ENCODE measurements around the gene ZNF438. TPM values are rescaled to one million over a fixed set of nuclear protein-coding genes. Genes with fewer than 3 reads are reported as not detected.

Gene ZNF438
- total RNA-seq, 2 experiments from 2014 or later: 3.7 TPM

DNA sequence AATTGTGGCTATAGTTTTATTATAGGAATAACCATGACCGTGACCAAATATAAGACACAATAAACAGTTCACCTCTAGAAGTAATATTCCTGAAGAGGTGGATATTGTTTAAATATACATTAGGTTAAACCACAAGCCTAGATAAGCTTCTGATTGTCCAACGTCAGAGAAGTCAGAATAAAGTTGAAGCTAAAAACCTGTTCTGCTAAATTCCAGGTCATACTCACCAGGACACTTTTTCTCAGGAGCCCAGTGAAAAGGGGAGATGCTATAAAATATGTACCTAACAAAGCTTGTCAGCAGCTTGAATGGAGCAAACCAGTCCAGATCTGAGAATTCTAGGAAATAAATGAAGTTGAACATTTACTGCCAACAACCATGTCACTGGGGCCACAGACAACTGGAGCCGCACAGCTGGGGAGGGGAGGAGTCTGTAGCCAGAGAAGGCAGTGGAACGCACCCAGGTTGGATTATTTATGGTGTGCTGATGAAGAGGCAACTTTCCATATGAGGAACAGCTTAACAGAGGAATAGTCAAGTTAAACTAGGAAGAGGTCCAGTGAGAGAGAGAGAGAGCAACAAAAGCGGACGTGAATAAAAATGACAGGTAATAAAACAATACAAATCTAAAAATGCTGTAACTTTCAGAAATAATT is 191.1 kb downstream of the ZNF438 start:
- no peaks in the 10 kb centered on the region for H3K27me3 Mint-ChIP-seq
- no peak overlapping the region for H3K4me3 Mint-ChIP-seq
- CTCF ChIA-PET: interaction anchor here (0.6 kb wide), 1 partner anchor 170 kb away, joined by 3 read pairs; no protein-coding TSS in a partner anchor
- no peaks in the 10 kb centered on the region for H3K36me3 Mint-ChIP-seq
- no peaks in the 10 kb centered on the region for H3K9me3 Mint-ChIP-seq
- H3K4me1 Mint-ChIP-seq (ENCODE audit: low read depth): no peaks in the 10 kb centered on the region
- POLR2A ChIA-PET: interaction anchor here (0.5 kb wide), 1 partner anchor 18 kb away, joined by 4 read pairs; no protein-coding TSS in a partner anchor
- H3K27ac Mint-ChIP-seq: no peak overlapping the region
- no peak for DNase-seq
- intact Hi-C loops (cut with micrococcal nuclease): no loop called here

DNA sequence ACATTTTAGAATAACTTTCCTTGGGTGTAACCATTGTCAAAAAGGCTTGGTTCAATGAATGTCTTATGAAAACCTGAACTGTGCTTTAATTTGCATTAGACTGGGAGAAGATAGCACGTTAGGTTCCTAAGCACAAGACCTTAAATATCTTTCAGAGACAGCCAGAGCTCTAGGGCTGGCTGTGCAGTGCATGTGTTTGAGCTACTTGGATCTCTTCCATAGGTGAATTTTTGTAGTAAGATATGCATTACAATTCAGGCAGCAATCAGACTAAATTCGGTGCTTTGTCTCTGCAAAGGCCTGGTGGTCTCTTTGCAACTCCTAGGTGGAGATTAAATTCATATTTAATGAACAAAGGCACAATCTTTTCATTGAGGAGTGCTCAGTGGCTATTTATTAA is 192.0 kb downstream of the ZNF438 start:
- Mint-ChIP-seq H3K9me3 (no peaks in the 10 kb centered on the region), H3K4me3 (no peak overlapping the region), H3K27me3 (no peaks in the 10 kb centered on the region), H3K27ac (no peak overlapping the region), H3K4me1 (ENCODE audit: low read depth) (no peaks in the 10 kb centered on the region), H3K36me3 (no peaks in the 10 kb centered on the region)
- no peak for DNase-seq
- POLR2A ChIA-PET: no interaction called here
- intact Hi-C loops (cut with micrococcal nuclease): no loop called here
- CTCF ChIA-PET: interaction anchor here (0.6 kb wide), 1 partner anchor 169 kb away, joined by 3 read pairs; no protein-coding TSS in a partner anchor

DNA sequence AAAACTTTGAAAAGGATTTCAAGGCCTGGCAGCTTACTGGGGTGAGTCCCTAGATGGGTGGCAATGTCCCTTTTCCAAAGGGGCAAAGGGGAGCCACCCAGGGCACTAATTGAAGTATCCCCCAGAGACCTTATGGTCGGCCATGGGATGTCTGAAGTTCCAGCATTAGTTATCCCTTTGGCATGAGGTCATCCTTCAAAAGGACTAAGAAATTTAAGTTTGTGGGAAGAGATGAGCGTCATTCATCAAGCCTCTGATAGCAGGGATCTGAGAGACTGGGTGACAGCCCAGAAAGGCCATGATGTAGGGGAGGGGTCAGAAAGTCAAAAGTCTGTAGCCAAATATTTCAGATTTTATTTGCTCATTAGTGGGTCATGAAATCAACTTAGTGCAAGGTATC is 195.3 kb downstream of the ZNF438 start:
- no peak for DNase-seq
- no peaks in the 10 kb centered on the region for H3K27me3 Mint-ChIP-seq
- ChIA-PET CTCF (no interaction called here), POLR2A (no interaction called here)
- H3K4me1 Mint-ChIP-seq (ENCODE audit: low read depth): no peaks in the 10 kb centered on the region
- intact Hi-C loops (cut with micrococcal nuclease): no loop called here
- H3K27ac Mint-ChIP-seq: no peak overlapping the region
- no peak overlapping the region for H3K4me3 Mint-ChIP-seq
- no peaks in the 10 kb centered on the region for H3K9me3 Mint-ChIP-seq
- H3K36me3 Mint-ChIP-seq: no peaks in the 10 kb centered on the region

DNA sequence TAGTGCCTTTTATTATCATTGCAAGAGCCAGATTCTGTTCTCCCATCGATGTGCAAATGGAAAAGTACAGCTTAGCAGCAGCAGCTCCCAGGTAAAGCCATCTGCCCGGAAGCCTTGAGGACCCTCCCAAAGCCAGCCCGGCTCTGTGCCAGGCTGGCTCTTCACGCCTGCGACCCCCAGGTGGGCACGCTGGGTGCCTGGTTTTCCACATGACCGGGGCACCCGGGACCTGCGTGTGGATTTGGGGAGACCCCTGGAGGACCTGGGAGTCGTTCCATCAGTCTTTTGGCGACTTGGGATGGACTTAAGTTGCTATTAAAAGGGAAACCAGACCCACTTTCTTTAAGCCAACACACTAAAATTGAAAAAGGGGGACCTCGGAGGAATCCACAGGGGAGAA is 196.5 kb downstream of the ZNF438 start:
- DNase-seq: no peak
- Mint-ChIP-seq H3K27ac (no peak overlapping the region), H3K9me3 (no peaks in the 10 kb centered on the region), H3K4me1 (ENCODE audit: low read depth) (no peaks in the 10 kb centered on the region), H3K27me3 (no peaks in the 10 kb centered on the region), H3K4me3 (no peak overlapping the region), H3K36me3 (no peaks in the 10 kb centered on the region)
- intact Hi-C loops (cut with micrococcal nuclease): no loop called here
- POLR2A ChIA-PET: no interaction called here
- CTCF ChIA-PET: no interaction called here

DNA sequence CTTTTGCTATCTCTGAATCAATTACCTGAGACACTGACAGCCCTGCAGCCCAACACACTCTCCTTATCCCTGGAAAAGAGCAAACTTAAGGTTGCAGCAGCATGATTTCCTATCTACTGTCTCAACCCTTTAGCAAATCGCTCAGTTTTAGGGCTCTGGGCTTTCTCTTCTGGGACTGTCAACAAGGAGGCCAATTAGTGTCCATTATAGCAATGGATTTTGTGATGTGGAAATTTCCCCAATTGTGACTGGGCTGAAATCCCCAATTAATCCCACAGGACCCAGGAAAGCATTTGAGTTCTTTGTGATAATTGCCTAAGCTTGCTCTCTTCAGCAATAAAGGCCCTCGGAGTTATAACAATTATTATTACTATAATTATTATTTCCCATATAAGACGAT is 197.0 kb downstream of the ZNF438 start:
- Mint-ChIP-seq H3K4me1 (ENCODE audit: low read depth) (no peaks in the 10 kb centered on the region), H3K4me3 (no peak overlapping the region), H3K9me3 (no peaks in the 10 kb centered on the region), H3K27me3 (no peaks in the 10 kb centered on the region), H3K27ac (no peak overlapping the region), H3K36me3 (no peaks in the 10 kb centered on the region)
- POLR2A ChIA-PET: no interaction called here
- intact Hi-C loops (cut with micrococcal nuclease): no loop called here
- no peak for DNase-seq
- CTCF ChIA-PET: no interaction called here

DNA sequence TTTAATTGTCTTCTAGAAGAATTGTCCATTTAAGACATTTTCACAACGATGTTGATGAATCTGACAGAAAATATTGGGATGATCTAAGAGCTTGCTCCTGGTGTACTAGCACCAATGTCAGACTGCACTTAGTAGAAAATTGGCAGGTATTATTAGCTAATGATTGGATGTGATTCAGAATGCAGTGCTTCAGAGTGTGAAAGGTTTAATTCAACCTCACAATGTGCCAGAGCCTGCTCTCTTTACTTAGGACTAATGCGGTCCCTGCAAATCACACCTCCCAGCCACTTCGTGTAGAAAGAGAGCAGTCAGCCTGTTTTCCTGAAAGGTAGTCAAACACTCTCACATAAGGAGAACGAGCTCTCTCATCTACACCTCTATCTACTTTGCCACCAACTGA is 197.5 kb downstream of the ZNF438 start:
- intact Hi-C loops (cut with micrococcal nuclease): no loop called here
- H3K27me3 Mint-ChIP-seq: no peaks in the 10 kb centered on the region
- no peaks in the 10 kb centered on the region for H3K36me3 Mint-ChIP-seq
- no peak overlapping the region for H3K4me3 Mint-ChIP-seq
- H3K9me3 Mint-ChIP-seq: no peaks in the 10 kb centered on the region
- H3K4me1 Mint-ChIP-seq (ENCODE audit: low read depth): no peaks in the 10 kb centered on the region
- ChIA-PET POLR2A (no interaction called here), CTCF (interaction anchor here (1.2 kb wide), 1 partner anchor 49 kb away, joined by 6 read pairs; no protein-coding TSS in a partner anchor)
- no peak for DNase-seq
- no peak overlapping the region for H3K27ac Mint-ChIP-seq

DNA sequence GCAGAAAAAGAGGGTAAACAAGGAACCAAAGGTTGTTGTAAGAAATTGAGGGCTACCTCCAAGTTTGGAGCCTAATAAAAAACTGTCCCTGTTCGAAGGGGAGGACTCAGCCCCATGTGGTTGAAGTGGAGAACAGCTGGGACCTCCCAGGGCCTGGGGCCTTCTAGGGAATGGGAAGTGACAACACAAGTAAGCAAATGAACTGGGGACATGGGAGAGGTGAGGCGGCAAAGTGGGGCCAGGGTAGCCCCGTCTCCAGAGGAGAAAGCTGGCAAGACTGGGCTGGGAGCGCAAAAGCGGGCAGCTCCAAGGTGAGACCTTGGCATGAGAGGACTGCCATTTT is 198.1 kb downstream of the ZNF438 start:
- Mint-ChIP-seq H3K27me3 (no peaks in the 10 kb centered on the region), H3K9me3 (no peaks in the 10 kb centered on the region), H3K4me3 (no peak overlapping the region), H3K36me3 (no peaks in the 10 kb centered on the region), H3K27ac (no peak overlapping the region), H3K4me1 (ENCODE audit: low read depth) (no peaks in the 10 kb centered on the region)
- intact Hi-C loops (cut with micrococcal nuclease): no loop called here
- POLR2A ChIA-PET: no interaction called here
- no peak for DNase-seq
- CTCF ChIA-PET: interaction anchor here (1.2 kb wide), 1 partner anchor 49 kb away, joined by 6 read pairs; no protein-coding TSS in a partner anchor

DNA sequence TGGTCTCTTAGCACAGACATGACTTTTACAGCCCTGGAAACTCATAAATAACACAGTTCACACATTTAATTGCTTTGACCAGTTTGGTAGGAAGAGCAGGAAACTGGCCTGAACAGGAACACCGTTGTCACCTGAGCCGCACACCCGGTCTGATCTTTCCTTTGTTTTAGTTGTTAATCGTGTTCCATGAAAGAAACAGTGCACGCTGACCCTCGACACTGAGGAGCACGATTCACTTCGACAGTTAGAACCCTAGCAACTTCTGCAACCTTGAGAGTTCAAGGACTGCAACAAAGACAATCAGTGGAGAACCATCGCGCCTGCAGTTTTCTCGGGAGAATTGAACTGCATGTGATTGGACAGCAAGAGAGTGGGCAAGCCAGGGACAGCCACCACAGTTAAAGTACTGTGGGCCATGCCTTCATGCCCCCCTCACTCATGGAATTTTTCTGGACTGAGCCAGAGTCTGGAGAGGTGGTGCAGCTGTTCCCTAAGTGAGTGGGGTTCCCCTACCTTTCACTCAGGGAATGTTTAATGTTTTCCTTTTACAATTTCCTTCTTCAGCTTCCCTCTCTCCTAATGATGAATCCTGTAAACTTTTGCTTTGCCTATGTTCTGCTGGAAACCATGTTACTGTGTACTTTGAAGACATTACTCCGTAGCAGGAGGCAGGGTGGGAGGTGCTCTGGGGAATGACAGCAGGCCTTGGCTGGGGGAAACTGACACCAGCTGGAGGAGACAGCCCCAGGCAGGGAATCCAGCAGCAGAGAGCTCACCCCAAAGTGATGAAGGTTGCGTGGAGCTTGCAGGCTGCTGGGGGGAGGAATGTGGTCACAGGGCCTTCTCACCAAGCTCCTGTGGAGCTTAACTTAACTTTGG is 198.7 kb downstream of the ZNF438 start:
- H3K9me3 Mint-ChIP-seq: no peaks in the 10 kb centered on the region
- no peak overlapping the region for H3K27ac Mint-ChIP-seq
- intact Hi-C loops (cut with micrococcal nuclease): no loop called here
- no peak for DNase-seq
- POLR2A ChIA-PET: no interaction called here
- no peaks in the 10 kb centered on the region for H3K27me3 Mint-ChIP-seq
- H3K4me3 Mint-ChIP-seq: no peak overlapping the region
- H3K4me1 Mint-ChIP-seq (ENCODE audit: low read depth): no peaks in the 10 kb centered on the region
- CTCF ChIA-PET: interaction anchor here (1.2 kb wide), 1 partner anchor 48 kb away, joined by 6 read pairs; no protein-coding TSS in a partner anchor
- H3K36me3 Mint-ChIP-seq: no peaks in the 10 kb centered on the region

DNA sequence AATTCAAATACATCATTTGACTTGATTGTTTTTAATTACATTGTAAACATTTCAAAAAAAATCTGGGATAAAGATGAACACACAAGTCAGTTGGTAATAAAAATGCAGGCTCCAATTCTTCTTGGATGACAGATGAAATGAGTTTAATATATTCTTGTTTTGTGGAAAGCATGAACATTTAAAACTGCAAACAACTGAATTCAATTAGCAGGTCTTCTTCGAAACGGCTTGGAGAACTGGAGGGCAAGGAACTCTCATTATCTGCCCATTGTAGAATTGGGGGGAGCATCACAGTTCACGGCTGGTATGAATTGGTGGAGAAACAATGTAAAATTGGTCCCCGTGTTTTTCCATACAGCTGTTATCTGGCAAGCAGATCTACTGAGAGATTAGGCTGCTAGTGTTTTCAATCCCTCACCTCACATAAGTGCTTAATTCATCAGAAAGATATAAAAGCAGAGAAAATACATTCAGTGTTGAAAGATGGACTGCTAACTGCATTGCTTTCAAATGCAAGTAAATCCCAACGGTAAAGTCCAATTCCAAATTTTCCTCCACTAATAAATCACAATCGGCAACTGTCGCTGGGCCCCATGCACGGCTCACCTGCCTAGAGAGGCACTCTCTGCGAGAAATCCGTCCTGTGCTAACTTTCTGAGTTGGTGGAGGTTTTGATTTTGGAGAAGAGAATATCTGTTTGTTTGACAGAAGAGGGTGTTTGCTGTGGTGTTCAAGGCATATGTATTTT is 199.5 kb downstream of the ZNF438 start:
- DNase-seq: no peak
- Mint-ChIP-seq H3K27me3 (no peaks in the 10 kb centered on the region), H3K4me3 (no peak overlapping the region), H3K27ac (no peak overlapping the region), H3K9me3 (no peaks in the 10 kb centered on the region), H3K4me1 (ENCODE audit: low read depth) (no peaks in the 10 kb centered on the region), H3K36me3 (no peaks in the 10 kb centered on the region)
- POLR2A ChIA-PET: interaction anchor here (0.6 kb wide), 1 partner anchor 1318 kb away, joined by 4 read pairs; no protein-coding TSS in a partner anchor
- intact Hi-C loops (cut with micrococcal nuclease): no loop called here
- CTCF ChIA-PET: no interaction called here

DNA sequence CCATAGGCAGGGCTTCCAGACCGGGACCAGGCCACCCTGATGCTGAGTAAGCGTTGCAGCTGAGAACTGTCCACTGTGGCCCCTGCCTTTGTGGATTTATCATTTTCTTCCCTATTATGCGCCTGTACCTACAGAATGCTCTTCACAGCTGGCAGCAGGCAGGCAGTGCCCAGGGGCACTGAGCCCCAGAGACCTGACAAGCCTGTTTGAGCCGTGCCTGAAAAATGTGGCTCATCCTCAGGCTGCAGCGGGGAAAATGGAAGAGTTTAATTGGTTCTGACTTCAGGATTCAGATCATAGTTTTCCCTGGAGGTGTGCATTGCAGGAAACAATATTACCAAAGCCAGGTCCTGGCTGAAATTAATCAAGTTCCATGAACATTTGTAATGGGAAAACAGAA is 200.2 kb downstream of the ZNF438 start:
- intact Hi-C loops (cut with micrococcal nuclease): no loop called here
- DNase-seq: no peak
- no peak overlapping the region for H3K27ac Mint-ChIP-seq
- CTCF ChIA-PET: no interaction called here
- no peaks in the 10 kb centered on the region for H3K36me3 Mint-ChIP-seq
- no peaks in the 10 kb centered on the region for H3K4me1 Mint-ChIP-seq (ENCODE audit: low read depth)
- POLR2A ChIA-PET: no interaction called here
- H3K27me3 Mint-ChIP-seq: no peaks in the 10 kb centered on the region
- no peaks in the 10 kb centered on the region for H3K9me3 Mint-ChIP-seq
- no peak overlapping the region for H3K4me3 Mint-ChIP-seq

DNA sequence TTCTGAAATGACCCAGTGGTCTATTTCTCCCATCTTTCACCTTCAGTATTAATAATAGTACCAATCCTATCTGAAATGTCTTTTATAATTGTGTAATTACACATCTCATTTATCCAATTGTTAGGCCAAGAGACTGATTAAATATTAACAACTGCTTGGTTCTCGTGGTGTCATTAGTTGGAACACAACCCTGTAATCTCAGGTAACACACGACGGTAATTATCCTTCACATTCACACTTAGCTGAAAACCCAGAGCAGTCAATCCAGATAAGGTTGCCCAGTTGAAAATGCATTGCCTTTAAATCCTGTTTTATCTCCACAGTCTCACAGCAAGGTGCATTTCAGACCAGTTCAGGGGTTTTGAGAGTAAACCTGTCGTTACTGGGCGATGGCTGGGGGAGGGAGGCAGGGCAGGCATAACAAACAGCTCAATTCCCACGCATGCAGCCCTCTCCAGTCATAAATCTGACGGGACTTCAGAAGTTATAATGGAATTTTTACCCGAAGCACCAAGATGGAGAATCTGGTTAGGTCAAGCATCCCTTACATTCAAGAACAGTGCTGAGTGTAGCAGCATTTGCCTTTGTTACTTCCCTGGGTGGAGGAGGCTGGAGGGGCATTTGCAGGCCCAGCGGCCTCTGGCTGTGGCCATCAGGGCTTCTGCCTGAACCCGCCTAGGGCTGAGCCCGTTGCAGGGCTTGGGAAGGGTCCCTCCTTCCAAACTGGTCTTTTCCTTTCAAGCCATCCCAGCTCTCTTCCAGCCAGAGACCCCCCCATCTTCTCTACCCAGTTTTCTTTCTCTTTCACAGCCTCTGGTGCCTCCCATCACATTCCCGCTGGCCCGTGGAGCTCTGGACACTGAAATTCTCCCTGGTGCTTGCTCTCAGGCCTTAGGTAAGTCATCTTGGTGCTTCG is 201.1 kb downstream of the ZNF438 start:
- intact Hi-C loops (cut with micrococcal nuclease): no loop called here
- Mint-ChIP-seq H3K36me3 (no peaks in the 10 kb centered on the region), H3K4me1 (ENCODE audit: low read depth) (no peaks in the 10 kb centered on the region), H3K9me3 (no peaks in the 10 kb centered on the region), H3K27ac (no peak overlapping the region), H3K27me3 (no peaks in the 10 kb centered on the region), H3K4me3 (no peak overlapping the region)
- DNase-seq: no peak
- ChIA-PET CTCF (no interaction called here), POLR2A (no interaction called here)

DNA sequence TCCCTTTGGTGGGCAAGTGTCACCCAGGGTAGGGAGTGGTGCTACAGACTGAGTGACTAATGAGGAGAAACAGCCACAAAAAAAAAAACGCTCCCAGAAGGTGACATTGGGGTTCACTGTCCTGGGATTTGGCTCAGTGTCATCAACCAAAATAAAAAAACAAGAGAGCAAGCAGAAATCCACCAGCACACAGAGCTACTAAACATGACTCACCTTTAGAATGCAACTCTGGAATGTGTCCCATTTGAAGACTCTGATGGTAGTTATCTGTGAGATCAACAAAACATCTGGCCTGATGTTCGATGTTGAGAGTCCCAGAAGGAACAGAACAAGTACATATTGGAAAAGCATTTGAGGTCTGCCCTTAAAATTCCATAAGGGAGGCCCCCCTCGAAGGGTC is 201.8 kb downstream of the ZNF438 start:
- no peak overlapping the region for H3K27ac Mint-ChIP-seq
- H3K4me3 Mint-ChIP-seq: no peak overlapping the region
- intact Hi-C loops (cut with micrococcal nuclease): no loop called here
- ChIA-PET CTCF (no interaction called here), POLR2A (no interaction called here)
- no peak for DNase-seq
- H3K27me3 Mint-ChIP-seq: no peaks in the 10 kb centered on the region
- H3K4me1 Mint-ChIP-seq (ENCODE audit: low read depth): no peaks in the 10 kb centered on the region
- no peaks in the 10 kb centered on the region for H3K36me3 Mint-ChIP-seq
- H3K9me3 Mint-ChIP-seq: no peaks in the 10 kb centered on the region
